Tibial nerve (tissue), 4 donors: ENCODE data around the gene DKC1. TPM values are rescaled to one million over a fixed set of nuclear protein-coding genes. Genes with fewer than 3 reads are reported as not detected.

Experiments
- DNase-seq, 2 donors: peaks; one replicate each; pipeline ENCODE4 v3.0.0-alpha.2; 2019; ENCODE audit warnings: low spot score in 2 of 2
- H3K27ac ChIP-seq, 4 donors: fragments of 200-600 bp; sonication (generic) in 3 of 4; one replicate each; pipeline ENCODE4 v1.5.1; 2017 to 2019; ENCODE audit warnings: mild to moderate bottlenecking in 1 of 4
- H3K27me3 ChIP-seq, 2 donors: fragments of 200-600 bp; sonication (generic) in 1 of 2; one replicate each; pipeline versions ENCODE4 v1.5.1 to v1.6.0; 2017 to 2019
- H3K36me3 ChIP-seq, 3 donors: fragments of 200-600 bp; sonication (generic); one replicate each; pipeline ENCODE4 v1.5.1; 2018 to 2019
- H3K4me1 ChIP-seq, 4 donors: fragments of 200-600 bp; sonication (generic) in 3 of 4; one replicate each; pipeline ENCODE4 v1.5.1; 2017 to 2019
- H3K4me3 ChIP-seq, 4 donors: fragments of 200-600 bp; sonication (generic) in 3 of 4; one replicate each; pipeline ENCODE4 v1.5.1; 2017 to 2019; ENCODE audit warnings: mild to moderate bottlenecking in 1 of 4, moderate library complexity in 1 of 4
- H3K9me3 ChIP-seq, 4 donors: fragments of 200-600 bp; sonication (generic) in 3 of 4; one replicate each; pipeline ENCODE4 v1.5.1; 2017 to 2019
- EP300 ChIP-seq, 2 donors: sonication (generic); formaldehyde crosslinking; IDR thresholded peaks; one replicate each; pipeline ENCODE4 v1.6.1; 2017; ENCODE audit warnings: antibody characterized with exemption in 2 of 2, mild to moderate bottlenecking in 1 of 2
- POLR2A ChIP-seq, 2 donors: fragments of 450-650 bp; IDR thresholded peaks; one replicate each; pipeline ENCODE4 v1.6.1; 2017; ENCODE audit warnings: antibody characterized with exemption in 2 of 2, mild to moderate bottlenecking in 2 of 2, moderate library complexity in 2 of 2
- WGBS, 2 donors: methylation state at CpG; one replicate each; pipeline ENCODE4 v1.1.5; 2018; 5-methylcytosine and 5-hydroxymethylcytosine counted together
- total RNA-seq, 4 donors: library from RNA; depleted of rRNA; stranded (reverse); fragments of >200 nt; gene quantifications; one replicate each; pipeline ENCODE4 v1.1.0, GENCODE V29; 2016
- TF ChIP-seq, protein P1 (sequence below), 5 experiments: fragments of 200-600 bp in 3 of 5; fragments of 450-650 bp in 2 of 5; sonication (generic) in 3 of 5; IDR thresholded peaks; one replicate each; pipeline ENCODE4 v1.5.1; 2016 to 2019; ENCODE audit warnings: antibody characterized with exemption in 5 of 5, mild to moderate bottlenecking in 3 of 5, moderate library complexity in 2 of 5

Gene DKC1
- total RNA-seq, 4 donors from 2014 or later, result 24.1 to 37.8 (median 29.4) TPM

DNA sequence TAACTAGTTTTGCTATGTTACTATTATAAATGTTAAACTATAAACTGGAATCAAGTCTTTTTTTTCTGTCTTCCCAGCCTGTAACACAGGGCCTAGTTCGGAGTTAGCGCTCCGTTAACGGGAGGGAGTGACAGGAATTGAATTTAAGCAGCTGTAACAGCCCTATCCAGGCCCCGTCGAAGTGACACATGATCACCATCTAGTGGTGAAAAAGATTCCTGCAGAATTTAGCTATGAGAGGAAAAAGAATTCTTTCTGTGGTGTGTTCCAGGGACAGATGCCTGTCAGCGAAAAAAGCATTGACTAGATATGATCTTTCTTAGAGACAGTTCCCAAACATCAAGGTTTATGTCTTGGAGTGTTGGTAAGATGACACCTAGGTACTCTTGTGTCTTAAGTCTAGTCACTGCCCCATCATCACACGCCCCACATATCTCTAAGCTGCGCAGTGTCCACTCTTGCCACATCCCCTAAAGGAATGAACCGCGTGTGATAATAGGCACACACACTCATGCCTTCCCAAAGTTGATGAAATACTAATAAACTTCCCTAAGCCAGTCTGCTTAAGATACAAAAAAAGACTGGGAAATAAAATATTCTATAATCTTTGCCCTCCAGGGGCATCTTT is 13.8 kb upstream of the DKC1 start:
- DNase-seq, result peak in 1 of 2 donors; percentile 69
- 23 to 32% methylated on average over 11 of the region's 11 CpGs for WGBS, 2 donors
- Histone ChIP-seq H3K9me3 (no peaks in the 10 kb centered on the region), H3K36me3 (no peaks in the 10 kb centered on the region), H3K4me3 (no peak overlapping the region), H3K4me1 (peaks cover 0 to 13% (median 0%) of the 10 kb centered on the region in 4 donors), H3K27me3 (no peaks in the 10 kb centered on the region), H3K27ac (peak overlapping the region in 2 of 4 donors; percentile 7 to 15)
- TF ChIP-seq, protein P1, sequence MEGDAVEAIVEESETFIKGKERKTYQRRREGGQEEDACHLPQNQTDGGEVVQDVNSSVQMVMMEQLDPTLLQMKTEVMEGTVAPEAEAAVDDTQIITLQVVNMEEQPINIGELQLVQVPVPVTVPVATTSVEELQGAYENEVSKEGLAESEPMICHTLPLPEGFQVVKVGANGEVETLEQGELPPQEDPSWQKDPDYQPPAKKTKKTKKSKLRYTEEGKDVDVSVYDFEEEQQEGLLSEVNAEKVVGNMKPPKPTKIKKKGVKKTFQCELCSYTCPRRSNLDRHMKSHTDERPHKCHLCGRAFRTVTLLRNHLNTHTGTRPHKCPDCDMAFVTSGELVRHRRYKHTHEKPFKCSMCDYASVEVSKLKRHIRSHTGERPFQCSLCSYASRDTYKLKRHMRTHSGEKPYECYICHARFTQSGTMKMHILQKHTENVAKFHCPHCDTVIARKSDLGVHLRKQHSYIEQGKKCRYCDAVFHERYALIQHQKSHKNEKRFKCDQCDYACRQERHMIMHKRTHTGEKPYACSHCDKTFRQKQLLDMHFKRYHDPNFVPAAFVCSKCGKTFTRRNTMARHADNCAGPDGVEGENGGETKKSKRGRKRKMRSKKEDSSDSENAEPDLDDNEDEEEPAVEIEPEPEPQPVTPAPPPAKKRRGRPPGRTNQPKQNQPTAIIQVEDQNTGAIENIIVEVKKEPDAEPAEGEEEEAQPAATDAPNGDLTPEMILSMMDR (IDR thresholded peaks at IDR 0.05), result peak; percentile 63 to 75 (median 68)
- no peak for TF ChIP-seq POLR2A (IDR thresholded peaks at IDR 0.05)
- no peak for TF ChIP-seq EP300 (IDR thresholded peaks at IDR 0.05)

DNA sequence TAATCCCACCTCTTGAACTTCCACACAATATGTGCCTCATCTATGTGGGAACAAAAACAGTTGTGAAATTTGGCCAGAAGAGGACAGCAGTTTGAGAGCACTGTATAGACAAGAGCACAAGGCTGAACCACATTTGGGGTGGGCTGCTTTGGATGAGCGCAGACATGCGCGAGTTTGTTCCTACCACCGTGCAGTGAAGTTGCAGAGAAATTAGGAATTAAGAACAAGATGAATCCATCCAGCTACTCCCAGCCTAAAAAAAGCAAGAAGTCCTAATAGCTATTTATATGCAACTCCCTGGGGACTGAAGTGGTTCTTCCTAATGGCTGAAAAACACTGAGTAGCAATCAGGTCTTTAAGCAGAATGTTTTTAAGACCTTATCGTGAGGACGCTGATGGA is 12.8 kb upstream of the DKC1 start:
- H3K27ac ChIP-seq, result peak overlapping the region in 2 of 4 donors; percentile 63 to 73
- no peaks in the 10 kb centered on the region for H3K9me3 ChIP-seq
- TF ChIP-seq, protein P1 (IDR thresholded peaks at IDR 0.05), result no peak
- TF ChIP-seq POLR2A (IDR thresholded peaks at IDR 0.05) (no peak), EP300 (IDR thresholded peaks at IDR 0.05) (no peak)
- H3K27me3 ChIP-seq, result no peaks in the 10 kb centered on the region
- H3K4me3 ChIP-seq, result peak overlapping the region in 3 of 4 donors; percentile 48 to 62 (median 52)
- WGBS, 2 donors, result 24 to 43% methylated on average over 6 of the region's 6 CpGs
- no peaks in the 10 kb centered on the region for H3K36me3 ChIP-seq
- DNase-seq, result no peak
- H3K4me1 ChIP-seq, result peaks cover 0 to 13% (median 0%) of the 10 kb centered on the region in 4 donors

DNA sequence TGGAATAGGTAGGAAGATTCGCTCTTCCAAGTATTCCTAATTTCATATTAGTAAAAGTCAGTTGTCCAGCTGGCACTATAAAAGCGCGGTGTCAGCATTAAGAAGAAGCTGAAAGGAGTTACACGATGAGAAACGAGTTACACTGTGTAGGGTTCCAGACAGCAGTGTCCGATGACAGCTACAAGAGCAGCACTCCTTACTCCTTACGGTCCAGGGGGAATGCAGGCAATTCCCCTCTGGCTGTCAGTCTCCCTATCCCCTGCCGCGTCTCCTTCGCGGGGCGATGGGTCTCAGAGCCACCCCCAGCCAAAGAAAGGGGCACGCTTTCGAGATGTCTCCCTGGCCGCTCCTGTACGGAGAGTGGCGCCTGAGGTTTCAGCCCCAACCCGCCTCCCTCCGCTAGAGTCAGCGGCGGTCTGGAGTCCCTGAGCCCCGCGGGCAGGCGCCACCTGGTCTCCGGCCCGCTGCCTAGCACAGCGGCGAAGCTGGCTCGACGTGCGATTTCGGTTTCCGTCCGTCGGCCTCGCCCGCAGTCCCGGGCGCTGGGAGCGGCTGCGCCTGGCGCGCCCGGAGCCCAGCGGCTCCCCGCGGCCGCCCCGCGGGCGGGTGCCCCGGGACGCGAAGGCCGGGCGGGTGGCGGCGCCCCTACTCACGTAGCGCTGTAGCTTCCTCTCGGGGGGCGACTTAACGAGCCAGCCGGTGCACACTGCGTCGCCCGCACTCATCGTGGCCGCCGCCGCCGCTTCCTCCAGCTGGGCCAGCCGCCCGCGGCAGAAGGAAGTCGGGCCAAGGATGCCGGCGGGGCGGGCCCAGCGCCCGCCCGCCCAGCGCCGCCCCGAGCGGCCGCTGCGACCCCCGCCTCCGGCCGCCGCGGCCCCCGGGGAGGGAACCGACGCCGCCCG is 12.1 kb upstream of the DKC1 start, which contains the start of gene GAB3:
Gene GAB3, minus strand, starts transcription at position 777 of the 902 bp plus-strand sequence. Its CDS starts 52 bp downstream, at position 725.
- peaks cover 0 to 13% (median 0%) of the 10 kb centered on the region in 4 donors for H3K4me1 ChIP-seq
- no peaks in the 10 kb centered on the region for H3K27me3 ChIP-seq
- H3K4me3 ChIP-seq, result peak within 1 kb of the TSS; percentile 27 to 62 (median 50)
- peak within 1 kb of the TSS in 3 of 4 donors; percentile 63 to 73 (median 71) for H3K27ac ChIP-seq
- no peak for DNase-seq
- no peaks in the 10 kb centered on the region for H3K36me3 ChIP-seq
- no peaks in the 10 kb centered on the region for H3K9me3 ChIP-seq
- TF ChIP-seq, protein P1 (IDR thresholded peaks at IDR 0.05), result no peak
- TF ChIP-seq POLR2A (IDR thresholded peaks at IDR 0.05), result no peak
- no peak for TF ChIP-seq EP300 (IDR thresholded peaks at IDR 0.05)
- 7 to 43% methylated on average over 7 to 47 of the region's 98 CpGs for WGBS, 2 donors

DNA sequence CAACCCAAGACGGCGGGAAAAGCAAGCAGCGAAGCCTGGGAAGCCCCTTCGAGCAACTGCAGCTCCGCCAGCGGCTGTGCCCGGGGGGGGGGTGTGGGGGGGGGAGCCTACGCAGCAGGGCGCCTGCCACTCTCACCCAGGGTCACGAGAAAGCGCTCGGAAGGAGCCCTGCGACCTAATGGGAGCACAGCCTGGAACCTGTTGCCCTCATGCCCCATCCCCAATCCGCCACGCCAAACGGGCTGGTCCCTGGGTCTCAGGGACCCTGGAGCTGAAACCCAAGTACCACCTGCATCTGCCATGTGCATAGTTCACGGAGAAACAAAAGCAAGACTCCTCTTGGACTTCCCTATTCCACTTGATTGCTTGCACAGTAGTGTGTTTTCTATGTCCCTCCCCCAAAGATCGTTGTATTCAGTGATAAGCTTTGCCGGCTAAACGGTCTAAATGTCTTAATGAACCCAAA is 11.4 kb upstream of the DKC1 start:
- no peaks in the 10 kb centered on the region for H3K9me3 ChIP-seq
- TF ChIP-seq, protein P1 (IDR thresholded peaks at IDR 0.05), result no peak
- TF ChIP-seq POLR2A (IDR thresholded peaks at IDR 0.05) (no peak), EP300 (IDR thresholded peaks at IDR 0.05) (no peak)
- 43 to 50% methylated on average over 5 to 13 of the region's 20 CpGs for WGBS, 2 donors
- no peak for DNase-seq
- no peaks in the 10 kb centered on the region for H3K36me3 ChIP-seq
- no peaks in the 10 kb centered on the region for H3K27me3 ChIP-seq
- H3K4me3 ChIP-seq, result peak overlapping the region; percentile 27 to 62 (median 40)
- peak overlapping the region in 2 of 4 donors; percentile 54 to 71 for H3K27ac ChIP-seq
- peaks cover 0 to 13% (median 0%) of the 10 kb centered on the region in 4 donors for H3K4me1 ChIP-seq
